ENCODE measurements around the gene YIPF6.
"Not testable (repeated sequence)": the region's sequence is repeated elsewhere in the genome, so short reads cannot be mapped to it uniquely, and the experiment has no call there.

Gene YIPF6

DNA sequence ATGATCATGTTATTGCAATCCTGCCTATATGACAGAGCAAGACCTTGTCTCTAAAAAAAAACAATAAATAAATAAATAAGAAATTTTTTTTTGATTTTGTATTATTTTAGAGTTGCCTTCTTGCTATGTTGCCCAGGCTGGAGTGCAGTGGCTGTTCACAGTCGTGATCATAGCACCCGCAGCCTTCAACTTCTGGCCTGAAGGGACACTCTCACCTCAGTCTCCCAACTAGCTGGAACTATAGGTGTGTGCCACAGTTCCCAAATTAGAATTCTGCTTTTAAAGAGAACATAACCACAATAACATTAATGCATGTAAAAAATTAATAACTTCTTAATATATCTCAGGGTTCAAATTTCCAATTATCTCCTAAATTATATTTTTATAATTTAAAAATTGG lies 7.8 kb downstream of the YIPF6 start:
- no peak for DNase-seq

DNA sequence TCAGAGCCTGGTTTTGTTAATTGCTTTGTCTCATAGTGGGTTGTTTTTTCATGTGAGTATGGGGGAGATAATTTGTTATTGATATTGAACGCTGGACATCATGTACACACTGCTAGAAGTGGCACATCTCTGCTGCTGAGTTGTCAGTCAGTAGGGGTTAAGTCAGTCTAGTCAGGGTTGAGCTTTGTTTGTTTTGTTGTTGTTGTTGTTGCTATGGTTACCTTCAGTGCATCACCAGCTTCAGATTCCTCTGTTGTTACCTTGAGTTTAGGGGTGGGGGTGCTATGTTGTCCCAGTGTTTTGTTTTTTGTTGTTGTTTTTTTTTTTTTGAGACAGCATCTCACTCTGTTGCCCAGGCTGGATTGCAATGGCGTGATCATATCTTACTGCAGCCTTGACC lies 9.9 kb downstream of the YIPF6 start:
- DNase-seq = no peak

DNA sequence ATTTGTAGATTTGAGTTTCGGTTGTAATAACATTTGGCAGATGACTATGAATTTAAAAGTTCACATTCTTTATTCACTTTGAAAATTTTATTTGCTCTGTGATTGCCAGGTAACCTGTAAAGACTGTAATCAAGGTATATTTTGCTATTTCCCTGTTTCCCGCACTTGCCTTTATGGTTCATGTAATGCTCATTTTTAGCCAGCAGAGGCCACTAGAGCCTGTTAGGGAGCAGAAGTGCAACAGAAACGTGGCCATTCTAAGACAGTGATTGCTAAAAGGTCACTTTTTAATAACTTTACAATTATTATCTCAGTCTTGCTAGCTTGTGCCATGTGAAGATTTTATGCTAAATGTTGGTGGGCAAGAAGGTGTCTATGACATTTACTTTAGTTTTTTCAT lies 12.4 kb downstream of the YIPF6 start:
- DNase-seq = peak in 6 of 56 donors; percentile 0 to 17 (median 0)

DNA sequence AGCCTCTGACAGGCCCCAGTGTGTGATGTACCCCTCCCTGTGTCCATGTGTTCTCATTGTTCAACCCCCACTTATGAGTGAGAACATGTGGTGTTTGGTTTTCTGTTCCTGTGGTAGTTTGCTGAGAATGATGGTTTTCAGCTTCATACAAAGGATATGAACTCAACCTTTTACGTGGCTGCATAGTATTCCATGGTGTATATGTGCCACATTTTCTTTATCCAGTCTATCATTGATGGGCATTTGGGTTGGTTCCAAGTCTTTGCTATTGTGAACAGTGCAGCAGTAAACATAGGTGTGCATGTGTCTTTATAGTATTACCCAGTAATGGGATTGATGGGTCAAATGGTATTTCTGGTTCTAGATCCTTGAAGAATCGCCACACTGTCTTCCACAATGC lies 25.8 kb downstream of the YIPF6 start:
- not testable (repeated sequence) for DNase-seq

DNA sequence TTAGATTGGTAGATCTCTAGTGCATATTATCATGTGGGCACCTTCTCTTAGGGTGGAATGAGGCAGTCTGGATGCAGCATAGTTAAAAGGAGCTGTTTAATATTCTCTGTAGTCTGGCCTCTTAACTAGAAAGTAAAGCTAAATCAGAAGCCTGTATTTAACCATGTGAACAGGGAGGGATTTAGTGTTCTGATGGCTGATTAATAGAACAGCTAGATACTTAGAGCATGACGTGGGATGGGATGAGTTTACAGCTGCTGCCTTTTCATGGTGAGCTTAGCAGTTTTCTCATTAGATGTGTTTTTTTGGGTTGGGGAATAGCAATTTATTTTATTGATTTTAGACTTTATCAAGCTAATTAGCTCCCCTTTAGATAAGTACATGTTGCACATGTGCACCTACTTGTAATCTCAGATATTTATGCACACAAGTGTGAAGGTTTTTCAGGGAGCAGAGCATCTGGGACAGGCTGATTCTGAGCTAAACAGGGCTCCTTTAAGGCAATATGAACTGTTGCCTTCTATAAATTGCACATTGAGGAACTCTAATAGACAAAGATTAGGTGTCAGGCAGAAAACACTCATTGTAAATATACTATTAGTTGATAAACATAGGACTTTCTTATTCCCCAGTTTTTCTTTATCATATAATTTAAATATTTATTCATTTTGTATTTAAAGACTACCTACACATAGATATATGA lies 34.1 kb downstream of the YIPF6 start:
- DNase-seq = no peak

DNA sequence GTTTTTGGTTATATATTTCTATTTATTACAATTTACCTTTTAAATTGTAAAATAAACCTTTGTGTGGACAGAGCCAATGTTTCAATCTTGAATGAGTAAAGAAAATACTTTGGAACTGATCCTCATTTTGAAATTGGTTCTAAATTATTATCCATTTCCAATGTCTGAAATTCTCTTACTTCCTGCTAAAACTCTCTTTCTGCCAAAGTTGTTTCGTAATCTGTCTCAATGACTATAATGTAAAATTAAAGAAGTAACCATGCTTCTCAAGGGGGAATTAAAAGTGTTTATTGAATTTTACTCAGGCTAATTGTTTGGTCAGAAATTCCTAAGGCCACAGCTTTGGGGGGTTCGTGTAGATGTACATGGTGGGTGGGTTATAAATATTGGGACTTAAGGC lies 34.8 kb downstream of the YIPF6 start:
- DNase-seq = no peak

DNA sequence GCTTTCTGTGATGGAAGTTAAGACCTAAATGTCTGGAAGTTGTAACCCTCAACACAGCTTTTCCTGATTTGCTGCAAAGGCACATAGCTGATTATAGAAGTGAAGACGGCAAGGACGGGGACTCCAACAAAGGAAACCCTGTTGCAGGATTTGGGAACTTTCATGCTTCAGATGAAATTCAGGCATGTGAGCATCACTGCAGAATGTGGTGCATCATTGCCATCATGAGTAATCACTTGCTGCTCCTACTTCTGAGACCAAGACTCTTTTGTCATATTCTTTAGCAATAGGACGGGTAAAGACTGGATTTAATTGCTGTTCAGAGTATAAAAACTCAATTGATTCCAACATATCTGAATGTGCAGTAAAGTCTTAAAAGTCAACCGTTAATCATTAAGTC lies 35.8 kb downstream of the YIPF6 start:
- DNase-seq = no peak

DNA sequence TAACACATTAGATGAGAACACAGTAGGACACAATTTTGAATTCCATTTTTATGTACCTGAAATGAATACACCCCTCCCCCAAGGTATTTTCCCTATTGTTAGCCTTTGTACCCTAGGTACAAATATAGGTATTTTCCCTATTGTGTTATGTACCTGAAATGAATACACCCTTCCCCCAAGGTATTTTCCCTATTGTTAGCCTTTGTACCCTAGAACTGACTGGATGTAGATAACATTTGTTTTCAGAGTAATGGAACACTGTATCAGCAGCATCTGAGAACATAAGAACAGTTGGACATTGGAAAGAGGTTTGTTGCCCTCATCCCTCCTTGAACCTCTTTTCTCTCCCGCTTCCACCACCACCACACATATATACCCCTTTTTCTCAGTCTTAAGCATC lies 37.6 kb downstream of the YIPF6 start:
- no peak for DNase-seq

DNA sequence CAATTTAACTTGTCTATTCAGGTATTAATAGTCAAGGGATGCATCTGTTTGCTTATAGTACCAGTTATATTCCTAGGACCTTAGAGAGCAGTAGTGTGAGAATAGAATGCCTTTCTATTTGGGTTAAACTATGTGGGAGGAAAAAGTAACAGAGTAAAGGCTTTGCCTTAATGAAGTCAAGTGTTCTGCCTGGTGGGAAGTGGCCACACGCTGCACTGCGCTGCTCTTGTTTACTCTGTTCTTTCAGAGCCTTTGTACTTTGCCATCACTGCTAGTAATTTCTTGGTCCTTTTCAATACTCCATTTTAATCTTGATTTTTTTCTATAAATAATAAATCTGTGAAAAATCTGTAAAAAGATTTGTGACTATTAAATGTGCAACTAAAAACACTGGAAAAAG lies 38.0 kb downstream of the YIPF6 start:
- no peak for DNase-seq

DNA sequence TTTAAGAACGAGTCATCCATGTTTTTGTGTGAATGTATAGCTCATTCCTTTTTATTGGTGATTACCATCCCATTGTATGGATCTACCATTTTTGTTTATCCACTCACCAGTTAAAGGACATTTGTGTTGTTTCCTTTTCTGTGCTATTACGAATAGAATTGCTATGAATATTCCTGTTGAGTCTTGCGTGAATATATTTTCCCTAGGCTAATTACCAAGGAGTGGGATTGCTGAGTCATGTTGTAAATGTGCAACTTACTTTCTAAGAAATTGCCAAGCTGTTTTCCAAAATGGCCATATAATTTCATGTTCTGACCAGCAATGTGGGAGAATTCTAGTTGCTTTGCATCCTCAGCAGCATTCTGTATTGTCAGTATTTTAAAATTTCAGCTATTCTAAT lies 51.3 kb downstream of the YIPF6 start:
- DNase-seq = no peak

DNA sequence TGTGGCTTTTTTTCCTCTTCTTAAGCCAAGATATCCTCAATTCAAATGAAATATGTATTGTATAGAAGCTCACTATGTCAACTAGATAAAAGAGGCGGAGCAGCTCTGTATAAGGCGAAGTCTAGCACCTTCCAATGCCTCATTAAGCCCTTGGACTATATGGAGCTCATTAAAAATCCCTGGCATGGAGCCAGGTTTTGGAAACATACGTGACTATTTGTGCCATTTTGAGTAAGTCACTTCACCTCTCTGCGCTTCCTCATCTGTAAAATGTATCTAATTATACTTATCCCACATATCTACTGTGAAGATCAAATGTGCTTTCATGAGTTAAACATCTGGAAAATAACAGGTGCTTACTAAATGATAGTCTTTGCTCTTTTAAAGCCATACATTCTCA lies 57.2 kb downstream of the YIPF6 start:
- DNase-seq = no peak

DNA sequence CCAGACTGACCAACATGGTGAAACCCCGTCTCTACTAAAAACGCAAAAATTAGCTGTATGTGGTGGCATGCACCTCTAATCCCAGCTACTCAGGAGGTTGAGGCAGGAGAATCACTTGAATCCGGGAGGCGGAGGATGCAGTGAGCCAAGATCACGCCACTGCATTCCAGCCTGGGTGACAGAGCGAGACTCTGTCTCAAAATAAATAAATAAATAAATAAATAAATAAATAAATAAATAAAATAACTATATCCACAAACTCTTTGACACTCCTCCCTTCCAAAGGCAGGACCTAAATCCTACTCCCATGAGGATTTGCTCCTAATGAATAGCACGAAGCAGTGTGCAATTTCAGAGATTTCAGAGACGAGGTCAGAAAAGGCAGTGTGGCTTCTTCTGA lies 58.3 kb downstream of the YIPF6 start:
- not testable (repeated sequence) for DNase-seq

DNA sequence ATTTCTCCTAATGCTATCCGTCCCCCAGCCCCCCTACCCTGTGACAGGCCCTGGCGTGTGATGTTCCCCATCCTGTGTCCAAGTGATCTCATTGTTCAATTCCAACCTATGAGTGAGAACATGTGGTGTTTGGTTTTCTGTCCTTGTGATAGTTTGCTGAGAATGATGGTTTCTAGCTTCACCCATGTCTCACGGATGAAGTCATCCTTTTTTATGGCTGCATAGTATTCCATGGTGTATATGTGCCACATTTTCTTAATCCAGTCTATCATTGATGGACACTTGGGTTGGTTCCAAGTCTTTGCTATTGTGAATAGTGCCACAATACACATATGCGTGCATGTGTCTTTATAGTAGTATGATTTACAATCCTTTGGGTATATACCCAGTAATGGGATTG lies 61.1 kb downstream of the YIPF6 start:
- DNase-seq = not testable (repeated sequence)

DNA sequence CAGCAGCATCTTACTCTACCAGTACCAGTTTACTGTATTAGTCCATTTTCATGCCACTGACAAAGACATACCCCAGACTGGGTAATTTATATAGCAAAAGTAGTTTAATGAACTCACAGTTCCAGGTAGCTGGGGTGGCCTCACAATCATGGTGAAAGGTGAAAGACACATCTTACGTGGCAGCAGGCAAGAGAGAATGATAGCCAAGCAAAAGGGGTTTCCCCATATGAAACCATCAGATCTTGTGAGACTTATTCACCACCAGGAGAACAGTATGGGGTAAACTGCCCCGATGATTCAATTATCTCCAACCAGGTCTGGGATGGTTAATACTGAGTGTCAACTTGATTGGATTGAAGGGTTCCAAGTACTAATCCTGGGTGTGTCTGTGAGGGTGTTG lies 69.3 kb downstream of the YIPF6 start:
- no peak for DNase-seq

DNA sequence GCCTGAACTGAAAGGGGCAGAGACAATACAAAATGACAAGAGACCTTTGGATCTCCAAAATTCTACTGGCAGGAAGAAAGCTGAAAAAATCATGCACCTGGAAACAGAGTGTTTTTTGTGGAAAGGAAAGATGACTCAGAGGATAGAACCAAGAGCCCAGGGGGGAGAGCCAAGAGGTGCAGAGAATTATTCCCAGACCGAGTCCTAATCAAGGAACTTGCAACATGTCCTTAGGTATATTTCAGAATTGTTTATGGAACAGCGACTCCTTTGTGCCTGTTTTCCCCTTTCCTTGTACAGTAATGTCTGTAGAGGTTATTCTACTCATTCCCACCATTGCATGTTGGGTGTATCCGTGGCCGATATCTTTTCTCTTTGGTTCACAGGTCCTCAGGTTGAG lies 71.7 kb downstream of the YIPF6 start:
- no peak for DNase-seq

DNA sequence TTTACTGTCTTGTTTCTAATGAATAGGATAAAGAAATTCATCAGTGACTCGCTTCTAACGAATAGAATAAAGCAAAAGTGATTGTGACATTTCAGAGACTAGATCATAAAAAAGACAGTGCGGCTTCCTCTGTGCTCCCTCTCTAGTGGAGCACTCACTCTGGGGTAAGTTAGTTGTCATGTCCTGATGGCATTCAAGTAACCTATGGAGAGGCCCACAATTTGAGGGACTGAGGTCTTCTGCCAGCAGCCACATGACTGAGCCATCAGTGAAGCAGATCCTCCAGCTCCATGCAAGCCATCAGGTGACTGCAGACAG lies 72.4 kb downstream of the YIPF6 start:
- DNase-seq = no peak

DNA sequence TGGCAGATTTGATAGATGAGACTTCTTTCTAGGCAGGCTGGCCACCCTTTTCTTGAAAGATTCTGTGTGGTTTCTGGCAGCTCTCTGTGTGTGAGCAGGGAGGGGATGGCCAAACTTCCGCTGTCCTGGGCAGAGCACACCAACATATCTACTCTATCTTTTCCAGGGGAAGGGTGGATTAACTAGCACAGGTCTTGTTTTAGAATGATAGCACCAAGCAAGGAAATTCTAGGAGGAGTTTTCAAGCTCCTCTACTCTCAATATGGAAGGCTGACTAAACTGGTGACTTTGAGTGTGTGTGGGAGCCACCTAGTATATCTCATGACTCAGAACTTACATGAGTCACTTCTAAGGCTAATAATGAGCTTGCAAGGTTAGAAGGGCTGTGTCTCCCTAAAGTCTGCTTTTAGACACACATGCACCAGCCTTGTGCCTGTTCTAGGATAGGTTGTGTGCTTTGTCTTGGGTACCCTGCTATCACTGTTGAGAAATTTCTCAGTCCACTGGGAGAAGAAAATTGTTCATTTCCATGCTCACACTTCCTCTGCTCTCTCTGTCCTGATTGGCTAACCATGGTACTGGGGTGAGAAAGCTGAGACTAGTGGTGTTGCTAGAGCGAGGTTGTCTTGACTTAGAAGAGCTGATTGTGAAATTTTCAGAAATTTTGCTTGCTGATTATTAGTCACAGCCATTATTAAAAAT lies 72.9 kb downstream of the YIPF6 start:
- DNase-seq = peak in 1 of 56 donors; percentile 0

DNA sequence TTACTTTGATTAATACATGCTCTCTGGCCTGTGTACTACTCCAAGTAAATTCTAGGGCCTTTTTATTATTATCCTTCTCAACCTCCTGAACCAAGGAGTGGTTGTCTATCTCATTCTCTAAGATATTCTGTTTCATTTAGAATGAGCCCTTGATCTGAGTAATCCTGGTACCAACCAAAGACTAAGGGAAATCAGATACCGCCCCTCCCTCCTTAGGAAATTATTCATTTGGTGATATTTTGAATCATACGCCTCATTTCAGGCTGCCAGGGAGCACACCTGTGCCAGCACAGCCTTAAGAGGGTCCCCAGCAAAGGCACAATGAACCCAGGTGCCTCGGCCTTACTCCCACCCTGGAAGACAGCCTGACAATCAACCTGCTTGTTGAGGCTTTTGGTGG lies 75.4 kb downstream of the YIPF6 start:
- no peak for DNase-seq

DNA sequence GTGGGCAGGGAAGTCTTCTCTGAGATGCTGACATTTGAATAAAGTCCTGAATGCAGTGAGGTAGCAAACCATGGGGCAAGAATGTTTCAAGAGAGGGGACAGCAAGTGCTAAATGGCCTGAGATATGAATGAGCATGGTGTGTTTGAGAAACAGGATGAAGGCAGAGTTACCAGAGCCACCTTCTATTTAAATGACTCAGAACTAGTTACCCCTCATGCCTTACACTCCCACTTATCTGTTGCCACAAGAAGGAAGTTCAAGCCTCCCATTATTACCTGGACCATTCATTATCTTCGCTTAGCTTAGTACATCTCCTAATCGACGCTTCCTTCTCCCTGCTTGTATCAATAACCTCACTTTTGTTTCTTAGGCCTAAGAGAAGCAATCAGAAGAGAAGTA lies 81.0 kb downstream of the YIPF6 start:
- no peak for DNase-seq

DNA sequence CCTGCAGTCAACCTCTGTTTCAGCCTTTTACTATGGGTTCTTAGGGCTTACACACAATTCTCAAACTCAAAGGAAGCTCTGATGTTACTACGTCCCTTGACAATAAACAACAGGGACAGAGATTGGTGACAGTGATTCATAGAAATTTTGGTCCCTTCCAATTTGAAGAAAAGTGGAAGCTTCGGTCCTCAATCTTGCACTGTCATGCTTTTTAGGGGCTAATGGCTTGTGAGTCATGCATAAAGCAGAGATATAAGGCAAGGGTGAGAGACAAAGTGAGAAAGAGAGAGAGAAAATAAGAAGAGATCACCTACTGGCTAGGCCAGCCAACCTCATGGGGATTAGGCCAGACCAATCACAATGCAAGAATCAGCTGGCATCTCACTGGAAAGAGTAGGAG lies 85.4 kb downstream of the YIPF6 start:
- DNase-seq = no peak
